PC-3 (cell line): ENCODE measurements around the gene RAB30.

Experiments used
- CTCF ChIP-seq: fragments of 300-600 bp; sonication (generic); conservative IDR thresholded peaks from 2 replicates; pipeline ENCODE4 v1.5.1; 2017; ENCODE audit warnings: antibody characterized with exemption, low read depth, mild to moderate bottlenecking, low read length
- EZH2 ChIP-seq: fragments of 300-600 bp; sonication (generic); IDR thresholded peaks from one replicate; pipeline ENCODE4 v1.6.1; 2017; ENCODE audit warnings: antibody characterized with exemption, mild to moderate bottlenecking, low read length; ENCODE audit not compliant: unreplicated experiment
- EZH2phosphoT487 ChIP-seq: fragments of 300-600 bp; sonication (generic); IDR thresholded peaks from 2 replicates; pipeline ENCODE4 v1.6.1; 2018; ENCODE audit warnings: mild to moderate bottlenecking, antibody characterized with exemption, low read length, borderline replicate concordance

- TF ChIP-seq EZH2 (no peak), CTCF (no peak), EZH2phosphoT487 (no peak)
These were observed 93.1 kb downstream of the RAB30 start for GRCh38 chr11:82978422-82979099.
